NCI-H345 treated with DMSO at 0.1 percent for 48 hours (cell line): Measurements from ENCODE around the gene MMP1.
A peak's percentile ranks its signal among the peaks of the same experiment; 100 is the strongest.

Source experiments
- DNase-seq: peaks from one replicate; lab custom pipeline; 2025; ENCODE audit not compliant: unreplicated experiment; lab: John Stamatoyannopoulos, UW

Gene MMP1

DNA sequence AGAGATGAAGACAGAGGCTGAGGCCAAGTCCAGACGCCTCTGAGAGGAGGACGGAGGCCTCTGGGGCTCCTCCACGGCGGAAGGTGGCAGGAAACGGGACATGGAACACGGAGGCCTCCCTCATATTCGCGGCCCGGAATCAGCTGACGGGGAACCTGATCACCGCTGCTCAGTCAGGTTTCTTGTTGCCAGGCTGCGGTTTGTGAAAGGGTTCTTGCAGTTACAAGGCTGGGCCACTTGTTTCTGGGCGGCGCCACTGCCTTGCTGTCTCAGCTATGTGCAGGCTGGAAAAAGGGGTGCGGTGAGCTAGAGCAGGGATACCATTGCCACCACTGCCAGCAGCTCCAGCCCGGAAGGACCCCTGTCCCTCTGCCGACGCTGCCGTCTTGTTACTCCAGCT is 10.0 kb upstream of the MMP1 start:
- DNase-seq, result no peak

DNA sequence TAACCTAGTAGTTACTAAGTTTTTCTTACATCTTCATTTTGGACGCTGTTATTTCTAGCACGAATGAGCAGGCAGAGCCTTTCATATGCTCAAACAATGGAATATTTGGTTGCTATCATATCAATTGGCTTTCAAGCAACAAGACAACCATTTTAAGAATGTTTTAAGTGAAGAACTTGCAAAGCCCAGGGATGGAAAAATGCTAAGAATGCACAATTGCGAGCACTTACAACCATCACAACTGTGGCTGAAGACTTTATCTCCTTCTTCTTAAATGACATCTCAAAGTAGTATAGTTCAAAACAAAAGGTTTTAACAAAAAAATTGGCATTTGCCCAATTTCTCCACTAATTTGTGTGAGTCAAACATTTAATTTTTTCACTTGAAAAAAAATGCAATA is 8.3 kb upstream of the MMP1 start:
- DNase-seq, result no peak

DNA sequence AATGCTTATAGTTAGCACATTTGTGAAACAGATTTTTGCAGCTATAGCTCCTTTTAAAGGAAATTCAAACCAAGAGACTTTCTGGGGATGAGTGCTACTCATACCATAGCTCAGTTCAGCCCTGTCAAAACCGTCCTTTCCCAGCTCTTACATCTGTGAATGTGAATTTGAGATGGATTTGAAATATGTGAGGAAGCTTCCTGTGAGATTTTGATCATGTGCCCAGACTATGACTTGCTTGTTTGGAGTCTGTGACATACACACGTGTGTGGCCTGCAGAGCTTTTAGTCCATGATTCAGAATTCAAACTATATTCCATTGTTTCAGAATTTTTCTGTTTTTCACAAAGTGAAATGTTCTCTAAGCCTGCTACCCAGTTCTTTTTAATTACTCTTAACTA is 4.4 kb upstream of the MMP1 start:
- DNase-seq, result no peak

DNA sequence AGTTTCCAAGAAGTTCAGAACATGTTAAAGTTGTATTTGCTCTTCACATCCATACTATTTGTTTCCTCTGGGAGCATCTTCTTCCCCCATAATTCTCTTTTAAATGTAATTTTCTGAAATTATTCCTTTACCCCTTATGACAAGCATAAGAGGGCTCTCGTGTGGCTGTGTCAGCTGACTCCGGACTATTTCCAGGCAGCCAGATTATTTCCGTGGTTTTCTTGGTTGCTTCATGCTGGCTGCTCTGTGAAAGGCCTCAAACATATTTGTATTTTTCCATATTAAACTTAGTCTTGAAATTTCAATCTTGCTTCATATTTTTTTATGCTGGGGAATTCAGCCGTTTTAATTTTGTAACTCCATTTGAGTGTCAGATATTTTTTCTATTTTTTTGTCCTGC is 2.8 kb upstream of the MMP1 start:
- no peak for DNase-seq

DNA sequence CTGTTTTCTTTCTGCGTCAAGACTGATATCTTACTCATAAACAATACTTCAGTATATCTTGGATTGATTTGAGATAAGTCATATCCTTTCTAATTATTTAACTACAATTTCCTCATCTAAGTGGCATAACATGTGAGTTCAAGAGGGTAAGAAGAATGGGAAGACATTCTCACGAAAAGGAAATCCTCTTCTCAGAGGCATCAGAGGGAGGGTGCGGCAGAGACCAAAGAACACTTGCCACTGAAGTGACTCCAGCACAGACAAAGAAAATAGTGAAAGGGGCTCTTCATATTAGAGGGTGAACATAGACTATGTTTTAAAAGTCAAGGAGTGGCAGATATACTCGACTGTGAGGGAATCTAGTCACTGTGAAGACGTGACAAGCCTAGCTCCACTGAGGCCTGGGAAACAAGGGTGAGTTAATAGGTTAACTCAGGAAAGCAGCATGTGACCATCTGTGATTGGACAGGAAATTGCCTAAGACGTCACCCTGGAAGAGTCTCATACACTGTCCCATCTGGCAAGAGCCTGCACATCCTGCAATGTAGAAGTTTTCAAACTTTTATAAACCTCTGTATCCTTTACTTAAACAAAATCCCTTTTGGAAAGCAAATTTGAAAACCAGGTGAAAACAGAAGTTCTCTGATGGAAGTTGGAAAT is 1.9 kb upstream of the MMP1 start:
- DNase-seq, result no peak

DNA sequence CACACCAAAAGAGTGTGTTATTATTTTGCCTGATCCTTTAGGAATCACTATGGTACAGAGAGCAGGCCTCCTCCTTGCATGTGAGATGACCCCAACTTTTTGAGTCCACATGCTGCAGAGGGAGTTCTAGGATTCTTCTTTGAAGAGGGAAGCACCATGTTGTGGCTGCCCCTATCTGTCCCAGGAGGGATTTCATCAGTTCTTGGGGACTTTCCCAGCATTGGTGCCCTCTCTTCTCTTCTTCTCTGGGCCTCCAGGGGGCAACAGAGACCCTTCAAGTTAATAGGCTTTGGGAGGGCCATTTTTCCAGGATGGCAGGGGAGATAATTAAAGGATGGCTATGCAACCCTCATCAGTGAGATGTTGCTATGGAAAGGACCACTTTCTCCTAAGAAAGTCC is 3.6 kb downstream of the MMP1 start:
- DNase-seq, result no peak

DNA sequence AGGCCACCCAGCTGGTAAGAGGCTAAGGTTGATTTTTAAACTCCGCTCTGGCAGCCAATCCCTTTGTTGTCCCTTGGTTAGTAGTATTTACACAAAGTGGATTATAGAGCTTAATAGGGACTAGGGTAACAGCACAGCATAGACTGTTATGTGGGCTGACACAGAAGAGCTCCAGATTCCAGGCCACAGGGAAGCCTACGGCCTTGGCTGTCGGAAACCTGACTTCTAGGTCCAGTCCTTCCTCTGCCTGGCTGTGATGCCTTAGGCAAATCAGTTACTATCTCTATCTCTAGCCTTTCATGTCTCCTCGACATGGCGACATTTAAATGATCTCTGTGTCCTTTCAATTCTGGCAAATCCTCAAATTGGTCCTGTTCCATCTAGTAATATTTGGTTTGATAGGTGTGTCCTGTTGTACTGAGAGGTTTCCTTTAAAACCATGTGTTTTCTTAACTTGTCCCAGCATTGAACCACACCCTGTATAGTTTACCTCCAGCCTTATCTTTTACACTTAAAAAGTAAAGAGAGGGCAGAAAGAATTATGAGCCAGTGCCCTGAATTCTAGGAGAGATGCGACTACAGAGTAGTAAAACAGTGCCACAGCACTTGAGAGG is 4.2 kb downstream of the MMP1 start:
- DNase-seq, result no peak

DNA sequence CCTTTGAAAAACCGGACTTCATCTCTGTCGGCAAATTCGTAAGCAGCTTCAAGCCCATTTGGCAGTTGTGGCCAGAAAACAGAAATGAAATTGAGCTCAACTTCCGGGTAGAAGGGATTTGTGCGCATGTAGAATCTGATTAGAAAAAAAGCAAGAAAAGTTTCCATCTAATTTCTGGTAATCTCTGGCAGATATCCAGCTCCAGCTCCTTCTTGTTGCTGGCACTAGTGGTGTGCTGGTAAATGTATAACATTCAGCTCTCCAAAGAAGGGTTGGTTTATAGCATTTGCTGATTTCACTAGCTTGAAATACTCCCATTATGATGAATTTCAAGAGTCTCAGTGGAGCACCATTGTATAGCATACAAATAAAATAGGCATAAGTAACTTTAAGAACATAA is 5.4 kb downstream of the MMP1 start:
- no peak for DNase-seq

DNA sequence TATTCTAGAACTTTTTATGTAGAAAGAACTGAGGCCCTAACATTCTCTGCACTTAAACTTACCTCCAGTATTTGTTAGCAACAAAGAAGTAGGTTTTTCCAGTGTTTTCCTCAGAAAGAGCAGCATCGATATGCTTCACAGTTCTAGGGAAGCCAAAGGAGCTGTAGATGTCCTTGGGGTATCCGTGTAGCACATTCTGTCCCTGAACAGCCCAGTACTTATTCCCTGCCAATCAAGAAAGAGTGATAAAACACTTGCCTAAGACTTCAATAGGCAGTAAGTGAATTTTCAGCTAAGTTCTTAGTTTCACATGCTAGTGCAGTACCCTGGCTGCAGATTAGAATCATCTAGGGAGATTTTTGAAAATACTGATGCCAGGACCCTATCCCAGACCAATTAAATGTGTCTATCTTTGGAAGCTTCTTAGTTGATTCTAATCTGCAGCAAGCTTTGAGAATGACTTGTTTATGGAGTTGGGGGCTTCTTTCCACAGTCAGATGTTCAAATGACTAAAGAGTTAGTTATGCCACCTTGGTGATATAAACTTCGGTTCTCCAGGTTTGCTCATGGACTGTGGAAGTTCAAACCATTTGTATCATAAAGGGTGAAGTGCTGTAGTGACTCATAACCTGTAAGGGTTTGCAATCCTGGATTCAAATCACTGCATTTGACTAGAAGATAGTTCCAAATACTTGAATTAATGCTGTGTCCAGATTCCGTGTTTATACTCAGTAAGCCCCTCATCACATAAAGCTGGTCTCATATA is 6.5 kb downstream of the MMP1 start:
- DNase-seq, result no peak

DNA sequence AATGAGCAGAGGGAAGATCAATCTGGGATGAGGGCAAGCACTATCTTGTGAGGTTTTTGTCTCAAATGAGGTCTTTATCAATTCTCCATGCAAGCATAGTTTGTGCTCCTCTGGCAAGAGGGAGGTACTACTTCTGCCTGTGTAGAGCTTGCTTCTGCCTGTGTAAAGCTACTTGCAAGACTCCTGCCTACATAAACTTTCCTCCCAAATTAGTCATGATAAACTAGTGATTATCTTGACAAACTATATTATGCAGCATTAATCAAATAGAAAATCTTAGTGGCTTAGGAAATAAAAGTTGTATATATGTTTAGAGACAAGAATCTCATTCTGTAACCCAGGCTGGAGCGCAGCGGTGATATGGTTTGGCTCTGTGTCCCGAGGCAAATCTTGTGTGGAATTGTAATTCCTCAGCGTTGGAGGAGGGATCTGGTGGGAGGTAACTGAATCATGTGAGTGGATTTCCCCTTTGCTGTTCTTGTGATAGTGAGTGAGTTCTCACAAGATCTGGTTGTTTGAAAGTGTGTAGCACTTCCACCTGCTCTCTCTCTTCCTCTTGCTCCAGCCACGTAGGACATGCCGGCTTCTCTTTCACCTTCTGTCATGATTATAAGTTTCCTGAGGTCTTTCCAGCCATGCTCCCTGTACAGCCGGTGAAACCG is 9.5 kb downstream of the MMP1 start:
- DNase-seq, result no peak

DNA sequence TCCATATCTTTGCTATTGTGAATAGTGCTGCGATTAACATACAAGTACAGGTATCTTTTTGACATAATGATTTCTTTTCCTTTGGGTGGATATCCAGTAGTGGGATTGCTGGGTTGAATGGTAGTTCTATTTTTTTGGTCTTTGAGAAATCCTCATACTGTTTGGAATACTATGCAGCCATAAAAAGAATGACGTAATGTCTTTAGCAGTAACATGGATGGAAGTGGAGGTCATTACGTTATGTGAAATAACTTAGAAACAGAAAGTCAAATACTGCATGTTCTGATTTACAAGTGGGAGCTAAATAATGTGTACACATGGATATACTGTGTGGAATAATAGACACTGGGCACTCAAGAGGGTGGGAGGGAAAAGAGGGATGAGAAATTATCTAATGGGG is 13.6 kb downstream of the MMP1 start:
- no peak for DNase-seq

DNA sequence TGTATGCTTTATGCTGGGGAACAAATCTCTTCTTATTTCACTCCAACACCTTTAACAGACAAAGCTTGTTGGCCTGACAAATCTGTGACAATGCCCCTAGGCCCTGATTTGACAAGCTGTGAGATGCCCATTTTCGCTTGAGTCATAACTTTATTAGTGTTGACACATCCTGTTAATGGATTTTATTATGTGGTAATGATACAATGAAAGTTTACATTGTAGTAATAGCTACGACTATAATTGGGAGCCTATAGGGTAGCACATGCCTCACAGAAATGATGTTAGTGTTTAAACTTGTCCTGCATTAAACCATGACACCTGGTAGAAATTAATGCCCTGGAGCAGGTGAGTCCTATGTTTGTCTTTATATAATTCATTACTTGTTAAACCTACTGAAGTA is 14.2 kb downstream of the MMP1 start:
- DNase-seq, result no peak

DNA sequence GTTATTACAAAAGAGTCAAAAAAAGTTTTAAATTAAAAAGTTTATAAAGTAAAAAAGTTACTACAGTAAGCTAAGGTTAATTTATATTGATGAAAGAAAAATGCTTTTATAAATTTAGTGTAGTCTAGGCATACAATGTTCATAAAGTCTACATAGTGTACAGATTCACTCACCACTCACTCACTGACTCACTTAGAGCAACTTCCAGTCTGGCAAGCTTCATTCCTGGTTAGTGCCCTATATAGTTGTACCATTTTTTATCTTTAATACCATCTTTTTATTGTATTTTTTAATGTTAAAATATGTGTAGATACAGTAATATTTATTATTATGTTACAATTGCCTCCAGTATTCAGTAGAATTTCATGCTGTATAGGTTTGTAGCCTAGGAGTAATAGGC is 14.9 kb downstream of the MMP1 start:
- no peak for DNase-seq

DNA sequence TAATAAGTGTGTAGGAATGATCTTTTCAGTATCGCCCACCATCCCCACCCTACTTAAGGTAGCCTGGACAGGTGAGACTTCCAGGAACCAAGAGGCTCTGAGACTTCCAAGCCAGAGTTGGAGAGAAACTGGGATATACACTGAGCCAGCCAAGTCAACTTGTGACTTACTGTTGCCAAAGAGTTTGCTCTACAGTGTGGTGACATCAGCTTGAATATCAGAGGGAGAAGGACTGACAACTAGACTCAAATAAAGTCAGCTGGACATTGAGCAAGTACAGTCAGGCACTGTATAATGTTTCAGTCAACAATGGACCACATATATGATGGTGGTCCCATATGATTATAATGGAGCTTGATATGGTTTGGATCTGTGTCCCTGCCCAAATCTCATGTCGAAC is 16.3 kb downstream of the MMP1 start:
- DNase-seq, result no peak

DNA sequence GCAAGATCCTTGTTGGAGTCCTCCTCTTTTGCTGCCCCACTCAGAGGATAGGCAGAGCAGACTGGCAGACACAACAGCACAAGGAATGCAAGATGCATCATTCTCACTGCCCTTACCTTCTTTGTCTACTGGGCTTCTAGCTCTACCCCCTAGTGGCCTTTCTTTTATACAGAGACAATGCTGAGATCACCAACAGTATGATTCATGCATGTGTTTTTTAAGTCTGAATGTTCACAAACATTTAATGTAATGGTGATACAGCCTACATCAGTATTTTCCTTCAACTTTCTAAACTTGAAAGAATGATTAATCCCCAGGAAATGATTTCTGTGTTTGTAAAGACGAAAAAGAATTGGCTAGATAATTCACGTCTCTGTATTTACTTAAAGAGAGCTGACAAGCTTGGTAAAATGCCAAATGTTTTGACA is 17.5 kb downstream of the MMP1 start, which contains the start of gene MMP10:
Gene MMP10 (minus strand): TSS at position 138 of the 428 bp plus-strand sequence. CDS start 37 bp downstream, at position 101.
- DNase-seq, result peak; percentile 63

DNA sequence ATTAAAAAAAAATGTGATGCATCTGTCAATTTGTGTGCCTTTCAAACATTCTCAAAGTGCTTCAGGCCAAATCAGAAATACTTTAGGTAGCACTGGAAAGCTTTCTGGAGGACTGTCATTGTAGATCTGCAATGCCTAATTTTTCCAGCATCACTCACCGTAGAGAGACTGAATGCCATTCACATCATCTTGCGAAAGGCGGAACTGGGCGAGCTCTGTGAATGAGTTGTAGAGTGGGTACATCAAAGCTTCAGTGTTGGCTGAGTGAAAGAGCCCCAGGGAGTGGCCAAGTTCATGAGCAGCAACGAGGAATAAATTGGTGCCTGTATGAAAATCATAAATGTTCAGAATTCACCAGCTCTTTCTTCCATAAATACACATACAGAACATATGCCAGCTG is 21.5 kb downstream of the MMP1 start:
- DNase-seq, result no peak

DNA sequence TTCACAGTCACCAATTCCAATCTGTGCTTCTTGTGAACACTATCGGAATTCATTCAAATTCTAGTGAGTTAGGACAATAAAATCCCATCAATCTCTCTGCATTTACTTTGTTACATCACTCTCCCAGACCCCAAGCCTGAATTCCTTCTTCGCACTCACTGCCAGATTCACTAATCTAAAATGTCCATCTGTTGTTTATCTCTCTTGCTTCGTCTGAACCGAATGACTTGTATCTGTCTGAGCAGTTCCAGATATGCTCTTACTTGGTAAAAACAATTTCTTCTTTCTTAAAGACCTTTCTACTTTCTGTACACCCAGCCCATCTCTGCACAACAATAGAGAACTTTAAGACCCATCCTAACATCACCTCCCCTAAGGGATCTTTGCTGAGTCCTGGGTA is 24.6 kb downstream of the MMP1 start:
- DNase-seq, result no peak

DNA sequence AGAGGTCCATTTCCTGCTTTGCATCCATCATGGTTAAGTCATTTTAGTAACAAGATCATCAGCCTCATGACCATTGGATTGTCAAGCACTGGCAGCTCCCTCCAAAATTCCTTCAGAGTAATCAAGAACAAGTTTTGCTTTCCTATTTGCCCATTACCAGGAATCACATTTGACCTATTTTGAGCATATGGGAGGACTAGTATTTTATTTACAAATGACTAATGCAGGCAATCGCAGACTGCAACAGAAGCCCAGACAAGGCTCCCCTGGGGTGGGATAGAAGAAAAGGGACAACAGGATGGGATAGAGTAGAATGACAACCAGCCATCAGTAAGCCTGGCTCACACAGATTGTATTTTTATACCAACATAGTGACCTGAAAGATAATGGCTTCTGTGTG is 26.6 kb downstream of the MMP1 start:
- no peak for DNase-seq

DNA sequence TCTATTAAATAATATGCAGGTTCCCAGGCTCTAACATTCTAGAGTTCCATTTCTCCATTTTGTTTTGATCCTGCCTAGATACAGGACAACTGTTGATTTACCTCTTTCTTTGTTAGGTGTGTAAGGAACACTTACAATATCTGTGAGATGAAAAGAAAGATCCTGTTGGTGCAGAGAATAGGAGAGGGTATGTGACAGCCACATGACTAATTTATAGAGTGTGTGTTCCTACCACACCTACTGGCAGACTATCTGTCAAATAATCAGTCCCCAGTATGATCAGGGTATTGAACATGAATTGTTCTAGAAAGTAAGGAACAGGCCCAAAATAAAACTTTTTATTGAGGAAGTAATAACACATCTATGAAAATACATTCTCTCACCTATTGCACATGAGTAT is 27.8 kb downstream of the MMP1 start:
- no peak for DNase-seq

DNA sequence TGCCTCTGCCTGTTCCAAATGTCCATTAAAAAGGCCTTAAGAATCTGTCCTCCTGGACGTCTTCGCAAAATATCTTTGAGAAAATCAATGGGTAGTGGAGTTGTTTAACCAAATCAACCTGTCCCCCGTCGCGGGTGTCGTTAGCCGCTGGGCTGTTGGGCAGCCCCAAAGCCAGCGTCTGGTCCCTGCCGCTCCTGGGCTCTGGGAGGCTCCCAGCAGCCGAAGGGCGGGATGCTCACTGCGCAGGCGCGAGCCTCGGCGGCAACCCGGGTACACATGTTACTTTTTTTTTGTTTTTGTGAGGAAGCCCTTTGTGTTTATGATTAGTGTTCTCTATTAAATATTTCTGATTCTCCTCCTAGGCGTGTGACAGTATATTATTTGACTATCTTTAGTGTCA is 30.2 kb downstream of the MMP1 start:
- DNase-seq, result no peak

DNA sequence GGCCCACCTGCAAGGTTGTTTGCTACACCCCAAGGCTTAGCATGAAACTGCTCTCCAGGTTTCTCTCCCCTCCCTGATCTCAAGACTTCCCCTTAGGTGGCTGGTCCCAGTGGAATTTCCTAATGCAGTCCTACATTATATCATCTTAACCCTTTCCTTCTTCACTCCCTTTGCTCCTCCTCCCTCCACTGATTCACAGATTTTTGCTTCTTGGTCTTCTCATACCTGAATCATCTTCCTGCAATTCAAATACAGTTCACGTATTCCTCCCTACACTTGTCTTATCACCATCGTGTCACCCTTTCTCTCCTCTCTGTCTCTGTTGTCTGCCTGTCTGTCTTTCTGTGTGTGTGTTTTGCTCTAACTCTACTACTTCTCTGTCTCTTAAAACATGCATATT is 34.5 kb downstream of the MMP1 start:
- no peak for DNase-seq

DNA sequence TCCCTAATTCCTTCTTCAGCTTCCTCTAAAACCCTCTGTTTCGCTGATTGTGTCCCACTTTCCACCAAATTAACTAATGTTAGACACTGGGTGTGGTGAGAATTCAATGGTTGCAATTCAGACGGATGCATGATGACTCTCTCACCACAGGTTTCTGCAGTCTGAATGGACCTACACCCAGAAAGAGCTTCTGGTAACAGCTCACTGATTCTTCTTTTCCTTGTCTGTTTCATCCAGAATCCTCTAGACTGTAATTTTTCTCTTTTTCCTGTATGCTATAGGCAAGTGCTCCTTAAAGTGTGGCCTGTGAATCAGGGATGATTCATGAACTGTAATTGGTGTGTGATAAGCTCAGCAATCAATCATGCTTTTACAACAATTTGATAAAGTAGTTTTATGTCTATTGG is 35.6 kb downstream of the MMP1 start:
- DNase-seq, result no peak
